Measurements from ENCODE around the gene PKMYT1.
"Not testable (repeated sequence)": the region's sequence is repeated elsewhere in the genome, so short reads cannot be mapped to it uniquely, and the experiment has no call there.

PKMYT1 gene

GRCh38 chr16:2954656-2955381, 25.4 kb downstream of the PKMYT1 start:
- Histone ChIP-seq H3K4me1 (ENCODE audit: control insufficient read depth, insufficient read depth, low read length) (peaks cover 13% of the 10 kb centered on the region), H3K9me3 (ENCODE audit: control insufficient read depth, insufficient read depth, low read length) (no peaks in the 10 kb centered on the region), H3K27me3 (ENCODE audit: control insufficient read depth, insufficient read depth, low read length) (no peaks in the 10 kb centered on the region), H3K4me3 (ENCODE audit: low read depth, low read length) (no peak overlapping the region), H3K27ac (ENCODE audit: low read depth, low read length) (no peak overlapping the region), H3K9ac (ENCODE audit: low read depth, low read length) (no peak overlapping the region), H3K36me3 (ENCODE audit: control insufficient read depth, insufficient read depth, low read length) (no peaks in the 10 kb centered on the region)

DNA sequence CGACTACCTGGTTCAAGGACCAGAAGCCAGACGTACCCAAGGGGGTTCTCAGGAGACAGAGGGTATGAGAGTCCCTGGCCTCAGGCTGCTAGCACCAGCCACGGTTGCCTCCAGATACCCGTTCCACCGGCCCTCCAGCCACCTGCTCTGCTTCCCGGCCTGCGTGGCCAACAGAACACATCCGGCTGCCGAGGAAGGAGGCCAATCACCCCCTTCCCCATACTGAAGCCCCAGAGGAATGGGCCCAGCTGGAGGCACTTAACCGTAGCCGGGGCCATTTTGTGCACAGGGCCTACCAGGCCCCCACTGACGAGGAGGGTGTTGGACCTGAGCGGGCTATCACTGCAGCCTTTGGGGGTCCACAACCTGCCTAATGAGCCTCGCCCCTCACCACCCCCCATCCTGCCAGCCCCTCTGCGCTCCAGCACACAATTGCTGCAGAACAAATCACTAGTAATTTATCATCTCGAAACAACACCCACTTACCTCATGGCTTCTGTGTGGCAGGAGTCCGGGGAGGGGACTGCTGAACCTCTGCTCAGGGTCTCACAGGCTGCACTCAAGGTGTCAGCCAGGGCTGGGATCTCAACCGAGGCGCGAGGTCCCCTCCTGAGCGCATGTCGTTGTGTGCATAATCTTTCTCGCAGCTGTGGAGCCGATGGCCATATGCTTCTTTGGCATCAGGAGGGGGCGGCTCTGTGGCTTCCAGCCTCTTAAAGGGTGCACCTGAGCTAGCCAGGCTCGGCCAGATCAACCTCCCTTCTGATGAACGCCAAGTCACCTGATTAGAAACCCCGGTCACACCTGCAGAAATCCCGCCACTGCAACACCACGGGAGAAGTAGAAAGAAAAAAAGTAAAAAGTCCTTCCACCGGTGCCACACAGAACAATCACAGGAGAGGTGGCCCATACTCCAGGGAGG, 26.3 kb downstream of the PKMYT1 start:
- H3K36me3 ChIP-seq (ENCODE audit: control insufficient read depth, insufficient read depth, low read length), result no peaks in the 10 kb centered on the region
- H3K9me3 ChIP-seq (ENCODE audit: control insufficient read depth, insufficient read depth, low read length), result no peaks in the 10 kb centered on the region
- H3K9ac ChIP-seq (ENCODE audit: low read depth, low read length), result no peak overlapping the region
- no peak overlapping the region for H3K27ac ChIP-seq (ENCODE audit: low read depth, low read length)
- peaks cover 13% of the 10 kb centered on the region for H3K4me1 ChIP-seq (ENCODE audit: control insufficient read depth, insufficient read depth, low read length)
- no peak overlapping the region for H3K4me3 ChIP-seq (ENCODE audit: low read depth, low read length)
- H3K27me3 ChIP-seq (ENCODE audit: control insufficient read depth, insufficient read depth, low read length), result no peaks in the 10 kb centered on the region

DNA sequence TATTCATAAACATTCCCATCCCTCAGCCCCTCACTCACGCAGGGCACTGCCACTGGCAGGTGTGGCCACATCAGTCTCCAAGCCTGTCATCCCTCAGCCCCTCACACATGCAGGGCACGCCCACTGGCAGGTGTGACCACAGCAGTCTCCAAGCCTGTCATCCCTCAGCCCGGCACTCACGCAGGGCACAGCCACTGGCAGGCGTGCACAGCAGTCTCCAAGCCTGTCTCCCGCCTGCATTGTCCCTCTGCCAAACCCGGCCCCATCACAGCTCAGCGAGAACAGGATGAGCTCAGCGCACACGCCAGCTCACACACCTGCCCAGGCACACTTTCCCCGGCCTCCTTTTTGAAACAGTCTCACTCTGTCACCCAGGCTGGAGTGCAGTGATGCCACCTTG, 27.6 kb downstream of the PKMYT1 start:
- Histone ChIP-seq H3K9ac (ENCODE audit: low read depth, low read length) (no peak overlapping the region), H3K4me1 (ENCODE audit: control insufficient read depth, insufficient read depth, low read length) (peaks cover 13% of the 10 kb centered on the region), H3K27ac (ENCODE audit: low read depth, low read length) (no peak overlapping the region), H3K27me3 (ENCODE audit: control insufficient read depth, insufficient read depth, low read length) (no peaks in the 10 kb centered on the region), H3K4me3 (ENCODE audit: low read depth, low read length) (no peak overlapping the region), H3K36me3 (ENCODE audit: control insufficient read depth, insufficient read depth, low read length) (no peaks in the 10 kb centered on the region), H3K9me3 (ENCODE audit: control insufficient read depth, insufficient read depth, low read length) (no peaks in the 10 kb centered on the region)

- H3K4me3 ChIP-seq (ENCODE audit: low read depth, low read length), result no peak overlapping the region
- H3K9me3 ChIP-seq (ENCODE audit: control insufficient read depth, insufficient read depth, low read length), result no peaks in the 10 kb centered on the region
- H3K27me3 ChIP-seq (ENCODE audit: control insufficient read depth, insufficient read depth, low read length), result no peaks in the 10 kb centered on the region
- no peak overlapping the region for H3K27ac ChIP-seq (ENCODE audit: low read depth, low read length)
- no peak overlapping the region for H3K9ac ChIP-seq (ENCODE audit: low read depth, low read length)
- peaks cover 7% of the 10 kb centered on the region for H3K4me1 ChIP-seq (ENCODE audit: control insufficient read depth, insufficient read depth, low read length)
- H3K36me3 ChIP-seq (ENCODE audit: control insufficient read depth, insufficient read depth, low read length), result no peaks in the 10 kb centered on the region
Observed at GRCh38 chr16:2950773-2951172, 29.5 kb downstream of the PKMYT1 start.

DNA sequence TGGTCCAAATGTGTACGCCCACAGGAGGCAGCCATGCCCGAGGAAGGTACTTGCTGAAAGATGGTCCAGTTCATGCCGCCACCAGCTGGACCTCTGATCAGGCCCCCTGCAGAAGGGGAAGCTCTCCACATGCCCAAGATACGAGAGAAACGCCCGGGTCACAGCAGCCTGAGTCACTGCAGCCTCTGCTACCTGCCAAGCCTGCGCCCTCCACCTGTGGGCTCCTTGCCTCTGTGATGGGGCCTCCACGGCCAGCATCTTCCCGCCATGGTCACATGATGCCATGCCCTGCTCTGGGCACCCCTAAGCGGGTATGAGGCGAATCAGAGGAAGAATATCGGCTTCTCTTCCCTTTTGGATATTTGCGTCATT, 29.9 kb downstream of the PKMYT1 start:
- 0 out of 2 replicates have a peak, but pooled peaks cover 4% of the 10 kb centered on the region for H3K4me1 ChIP-seq (ENCODE audit: control insufficient read depth, insufficient read depth, low read length)
- no peak overlapping the region for H3K4me3 ChIP-seq (ENCODE audit: low read depth, low read length)
- H3K36me3 ChIP-seq (ENCODE audit: control insufficient read depth, insufficient read depth, low read length), result no peaks in the 10 kb centered on the region
- no peaks in the 10 kb centered on the region for H3K9me3 ChIP-seq (ENCODE audit: control insufficient read depth, insufficient read depth, low read length)
- H3K27me3 ChIP-seq (ENCODE audit: control insufficient read depth, insufficient read depth, low read length), result no peaks in the 10 kb centered on the region
- H3K9ac ChIP-seq (ENCODE audit: low read depth, low read length), result no peak overlapping the region
- H3K27ac ChIP-seq (ENCODE audit: low read depth, low read length), result no peak overlapping the region

DNA sequence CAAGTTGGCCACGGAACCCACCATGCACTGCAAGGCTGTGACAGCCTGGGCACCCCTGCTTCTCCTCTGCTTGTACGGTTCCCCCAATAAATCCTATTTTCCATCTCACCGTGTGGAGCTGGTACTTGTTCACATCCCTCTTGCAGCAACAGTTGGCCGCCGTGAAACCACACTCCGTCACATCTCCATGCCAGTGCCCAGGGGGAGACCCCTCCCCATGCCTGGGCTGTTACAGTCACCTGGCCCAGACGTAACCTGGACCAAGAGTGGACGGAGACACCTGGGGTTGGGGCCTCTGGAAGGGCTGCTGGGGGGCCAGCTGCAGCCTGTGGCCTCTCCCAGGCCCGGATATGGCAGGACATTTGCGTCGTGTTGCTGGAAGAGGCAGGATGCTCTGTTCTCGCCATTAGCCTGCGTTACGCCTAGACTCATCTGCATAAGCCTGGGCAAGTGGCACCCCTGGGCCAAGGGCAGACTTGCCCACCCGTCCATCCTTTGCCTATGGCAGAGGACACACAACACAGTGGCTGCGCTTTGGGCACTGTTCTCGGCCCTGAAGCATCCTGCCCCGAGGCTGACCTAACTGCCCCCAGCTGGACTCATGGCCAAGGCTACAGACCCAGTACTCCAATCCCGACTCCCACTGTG, 30.4 kb downstream of the PKMYT1 start:
- no peaks in the 10 kb centered on the region for H3K36me3 ChIP-seq (ENCODE audit: control insufficient read depth, insufficient read depth, low read length)
- H3K27ac ChIP-seq (ENCODE audit: low read depth, low read length), result no peak overlapping the region
- no peak overlapping the region for H3K4me3 ChIP-seq (ENCODE audit: low read depth, low read length)
- H3K9ac ChIP-seq (ENCODE audit: low read depth, low read length), result no peak overlapping the region
- no peaks in the 10 kb centered on the region for H3K9me3 ChIP-seq (ENCODE audit: control insufficient read depth, insufficient read depth, low read length)
- H3K27me3 ChIP-seq (ENCODE audit: control insufficient read depth, insufficient read depth, low read length), result no peaks in the 10 kb centered on the region
- H3K4me1 ChIP-seq (ENCODE audit: control insufficient read depth, insufficient read depth, low read length), result no peaks in the 10 kb centered on the region

- no peaks in the 10 kb centered on the region for H3K4me1 ChIP-seq (ENCODE audit: control insufficient read depth, insufficient read depth, low read length)
- no peak overlapping the region for H3K9ac ChIP-seq (ENCODE audit: low read depth, low read length)
- H3K36me3 ChIP-seq (ENCODE audit: control insufficient read depth, insufficient read depth, low read length), result no peaks in the 10 kb centered on the region
- H3K27ac ChIP-seq (ENCODE audit: low read depth, low read length), result no peak overlapping the region
- H3K4me3 ChIP-seq (ENCODE audit: low read depth, low read length), result no peak overlapping the region
- no peaks in the 10 kb centered on the region for H3K9me3 ChIP-seq (ENCODE audit: control insufficient read depth, insufficient read depth, low read length)
- no peaks in the 10 kb centered on the region for H3K27me3 ChIP-seq (ENCODE audit: control insufficient read depth, insufficient read depth, low read length)
Observed at GRCh38 chr16:2948807-2949704, 31.2 kb downstream of the PKMYT1 start.

DNA sequence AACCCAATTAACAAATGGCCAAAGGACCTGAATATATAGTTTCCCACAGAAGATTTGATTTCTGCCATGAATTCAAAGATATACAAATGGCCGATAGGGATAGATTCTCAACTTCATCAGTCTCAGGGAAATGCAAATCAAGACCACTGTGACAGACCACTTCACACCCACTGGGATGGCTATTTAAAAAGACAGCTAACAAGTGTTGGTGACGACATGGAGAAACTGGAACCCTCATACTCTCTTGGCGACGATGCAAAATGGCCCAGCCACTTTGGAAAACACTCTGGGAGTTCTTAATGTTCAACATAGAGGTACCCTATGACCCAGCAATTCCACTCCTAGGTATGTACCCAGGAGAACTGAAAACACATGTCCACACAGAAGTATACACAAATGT, 33.6 kb downstream of the PKMYT1 start:
- Histone ChIP-seq H3K27ac (ENCODE audit: low read depth, low read length) (no peak overlapping the region), H3K27me3 (ENCODE audit: control insufficient read depth, insufficient read depth, low read length) (no peaks in the 10 kb centered on the region), H3K4me1 (ENCODE audit: control insufficient read depth, insufficient read depth, low read length) (no peaks in the 10 kb centered on the region), H3K9me3 (ENCODE audit: control insufficient read depth, insufficient read depth, low read length) (no peaks in the 10 kb centered on the region), H3K9ac (ENCODE audit: low read depth, low read length) (no peak overlapping the region), H3K36me3 (ENCODE audit: control insufficient read depth, insufficient read depth, low read length) (no peaks in the 10 kb centered on the region), H3K4me3 (ENCODE audit: low read depth, low read length) (no peak overlapping the region)

DNA sequence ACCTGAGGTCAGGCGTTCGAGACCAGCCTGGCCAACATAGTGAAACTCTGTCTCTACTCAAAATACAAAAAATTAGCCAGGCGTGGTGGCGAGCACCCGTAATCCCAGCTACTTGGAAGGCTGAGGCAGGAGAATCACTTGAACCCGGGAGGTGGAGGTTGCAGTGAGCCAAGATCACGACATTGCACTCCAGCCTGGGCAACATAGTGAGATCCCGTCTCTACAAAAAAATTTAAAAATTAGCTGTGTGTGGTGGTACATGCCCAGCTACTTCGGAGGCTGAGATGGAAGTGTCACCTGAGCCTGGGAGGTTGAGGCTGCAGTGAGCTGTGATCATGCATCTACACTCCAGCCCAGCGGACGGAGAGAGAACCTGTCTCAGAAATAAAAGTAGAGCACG, 36.5 kb downstream of the PKMYT1 start:
- H3K27me3 ChIP-seq (ENCODE audit: control insufficient read depth, insufficient read depth, low read length); H3K4me3 ChIP-seq (ENCODE audit: low read depth, low read length); H3K9ac ChIP-seq (ENCODE audit: low read depth, low read length); H3K4me1 ChIP-seq (ENCODE audit: control insufficient read depth, insufficient read depth, low read length); H3K9me3 ChIP-seq (ENCODE audit: control insufficient read depth, insufficient read depth, low read length); H3K27ac ChIP-seq (ENCODE audit: low read depth, low read length): not testable (repeated sequence)
- peaks cover 12% of the 10 kb centered on the region for H3K36me3 ChIP-seq (ENCODE audit: control insufficient read depth, insufficient read depth, low read length)

GRCh38 chr16:2942045-2942444, 38.2 kb downstream of the PKMYT1 start:
- Histone ChIP-seq H3K4me1 (ENCODE audit: control insufficient read depth, insufficient read depth, low read length) (no peaks in the 10 kb centered on the region), H3K4me3 (ENCODE audit: low read depth, low read length) (no peak overlapping the region), H3K27me3 (ENCODE audit: control insufficient read depth, insufficient read depth, low read length) (no peaks in the 10 kb centered on the region), H3K27ac (ENCODE audit: low read depth, low read length) (no peak overlapping the region), H3K9me3 (ENCODE audit: control insufficient read depth, insufficient read depth, low read length) (no peaks in the 10 kb centered on the region), H3K9ac (ENCODE audit: low read depth, low read length) (no peak overlapping the region), H3K36me3 (ENCODE audit: control insufficient read depth, insufficient read depth, low read length) (peaks cover 20% of the 10 kb centered on the region)

All from HUES48 (cell line).